Prostate gland (tissue), 2 donors: ENCODE data around the gene ANKRD39.

Experiments used
- CTCF ChIP-seq, 4 experiments: fragments of 200-600 bp in 2 of 4; fragments of 450-650 bp in 2 of 4; sonication (generic) in 2 of 4; IDR thresholded peaks; 1 replicate in 3 of 4; 2 replicates in 1 of 4; pipeline ENCODE4 v1.5.1; 2016 to 2019; ENCODE audit warnings: antibody characterized with exemption in 4 of 4, mild to moderate bottlenecking in 2 of 4, moderate library complexity in 2 of 4
- POLR2A ChIP-seq: fragments of 450-650 bp; IDR thresholded peaks from one replicate; pipeline ENCODE4 v1.6.1; 2016; ENCODE audit warnings: antibody characterized with exemption, mild to moderate bottlenecking
- POLR2AphosphoS5 ChIP-seq: sonication (generic); formaldehyde crosslinking; IDR thresholded peaks from one replicate; pipeline ENCODE4 v1.6.1; 2017; ENCODE audit warnings: antibody characterized with exemption

GRCh38 chr2:96900237-96900636 lies 42.4 kb upstream of the ANKRD39 start:
- TF ChIP-seq CTCF (IDR thresholded peaks at IDR 0.05) (no peak), POLR2A (no peak), POLR2AphosphoS5 (no peak)
